NCI-H1092 treated with DMSO at 0.1 percent for 48 hours (cell line): ENCODE results near the gene TMEM115.
"Not testable (repeated sequence)": the region's sequence is repeated elsewhere in the genome, so short reads cannot be mapped to it uniquely, and the experiment has no call there.

Experiments
- DNase-seq: peaks from one replicate; lab custom pipeline; 2025; lab: John Stamatoyannopoulos, UW

Gene TMEM115

DNA sequence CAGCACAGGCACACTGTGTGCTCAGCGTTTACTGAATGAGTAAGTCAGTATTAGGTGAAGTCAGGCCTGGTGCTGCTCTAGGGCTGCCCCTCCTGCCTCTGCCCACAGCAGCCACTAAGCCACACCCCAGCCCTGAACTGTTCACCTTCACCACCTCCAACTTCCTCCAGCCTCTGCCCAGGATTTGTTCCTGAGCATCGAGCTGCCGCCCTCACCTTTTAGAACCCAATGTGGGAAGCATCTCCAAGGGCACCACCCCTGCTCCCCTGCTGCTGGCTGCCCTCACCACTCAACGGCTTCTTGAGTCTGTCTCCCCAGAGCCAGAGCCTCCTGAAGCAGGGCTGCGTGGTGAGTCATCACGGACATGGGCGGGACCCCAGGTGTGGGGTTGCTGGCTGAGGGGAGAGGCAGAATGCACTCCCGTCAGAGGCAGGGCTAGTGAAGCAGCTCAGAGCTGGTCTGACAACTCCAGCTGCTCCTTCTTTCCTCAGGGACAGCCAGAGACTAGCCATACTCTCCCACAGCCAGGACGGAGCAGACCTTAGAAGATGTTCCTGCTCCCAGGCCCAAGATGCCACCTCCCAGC is 42.6 kb downstream of the TMEM115 start:
- DNase-seq, result no peak

DNA sequence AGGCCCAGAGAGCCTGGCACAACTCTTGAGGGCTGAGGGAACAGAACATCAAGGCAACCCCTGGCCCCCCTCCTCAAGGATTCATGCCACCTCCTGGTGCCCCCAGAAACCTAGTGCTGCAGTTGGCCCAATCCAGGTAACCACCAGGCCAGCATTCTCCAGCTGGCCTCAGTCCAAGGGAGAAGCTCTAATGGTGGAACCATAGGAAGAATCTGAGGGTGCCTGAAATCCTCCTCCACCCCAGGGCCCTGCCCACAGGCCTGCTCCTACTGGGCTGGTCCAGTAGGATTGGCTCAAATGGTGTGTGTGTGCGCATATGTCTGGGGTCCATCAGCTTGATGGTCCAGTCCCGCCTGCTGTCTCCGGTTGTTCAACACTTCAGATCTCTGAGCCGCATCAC is 44.5 kb downstream of the TMEM115 start:
- no peak for DNase-seq

DNA sequence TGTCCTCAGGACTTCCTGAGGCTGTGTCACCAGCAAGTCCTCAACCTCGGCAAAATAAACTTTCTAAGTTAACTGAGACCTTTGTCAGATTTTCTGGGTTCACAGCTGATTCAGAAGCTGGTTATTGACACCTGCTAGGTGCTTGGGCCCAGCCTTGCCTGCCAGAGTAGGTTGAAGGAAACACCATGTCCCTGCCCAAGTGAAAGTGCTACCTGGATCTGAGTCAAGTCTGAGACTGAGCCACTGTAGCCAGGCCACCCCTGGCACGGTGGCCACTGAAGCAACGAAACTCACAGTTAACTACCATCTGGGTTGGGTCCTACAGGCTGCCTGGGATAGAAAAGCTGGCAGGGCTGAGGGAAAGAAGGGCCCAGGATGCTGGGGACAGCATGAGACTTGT is 45.0 kb downstream of the TMEM115 start:
- no peak for DNase-seq

DNA sequence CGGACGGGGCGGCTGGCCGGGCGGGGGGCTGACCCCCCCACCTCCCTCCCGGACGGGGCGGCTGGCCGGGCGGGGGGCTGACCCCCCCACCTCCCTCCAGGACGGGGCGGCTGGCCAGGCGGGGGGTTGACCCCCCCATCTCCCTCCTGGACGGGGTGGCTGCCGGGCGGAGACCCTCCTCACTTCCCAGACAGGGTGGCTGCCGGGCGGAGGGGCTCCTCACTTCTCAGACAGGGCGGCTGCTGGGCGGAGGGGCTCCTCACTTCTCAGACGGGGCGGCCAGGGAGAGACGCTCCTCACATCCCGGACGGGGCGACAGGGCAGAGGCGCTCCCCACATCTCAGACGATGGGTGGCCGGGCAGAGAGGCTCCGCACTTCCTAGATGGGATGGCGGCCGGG is 47.3 kb downstream of the TMEM115 start:
- not testable (repeated sequence) for DNase-seq
